ENCODE data around the gene LPCAT2.
"Not testable (repeated sequence)": the region's sequence is repeated elsewhere in the genome, so short reads cannot be mapped to it uniquely, and the experiment has no call there.

Gene LPCAT2

GRCh38 chr16:55605754-55606336 is 97.0 kb downstream of the LPCAT2 start:
- DNase-seq (ENCODE audit: low spot score) = no peak

- DNase-seq (ENCODE audit: low spot score) = no peak
Measured at GRCh38 chr16:55613613-55614335, 104.9 kb downstream of the LPCAT2 start.

DNA sequence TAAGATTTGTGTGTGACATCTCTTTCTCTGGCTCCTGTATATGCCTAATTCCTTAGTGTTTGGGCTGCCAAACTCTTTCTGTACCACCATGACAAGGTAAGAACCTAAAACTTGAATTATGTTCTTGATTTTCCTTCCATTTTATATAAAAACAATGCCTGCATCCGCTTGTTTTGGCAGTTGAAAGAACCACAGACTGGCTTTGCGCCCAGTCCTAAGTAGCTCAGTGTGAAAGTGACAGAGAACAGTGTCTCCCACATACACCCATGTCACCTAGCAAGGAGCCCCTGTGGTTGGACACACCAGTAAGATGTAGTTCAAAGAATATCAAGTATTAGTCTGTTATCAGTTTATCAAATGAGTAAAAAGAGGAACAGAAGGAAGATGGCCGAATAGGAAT is 106.2 kb downstream of the LPCAT2 start:
- DNase-seq (ENCODE audit: low spot score) = no peak

GRCh38 chr16:55615670-55616069 is 106.8 kb downstream of the LPCAT2 start:
- DNase-seq (ENCODE audit: low spot score) = not testable (repeated sequence)

DNA sequence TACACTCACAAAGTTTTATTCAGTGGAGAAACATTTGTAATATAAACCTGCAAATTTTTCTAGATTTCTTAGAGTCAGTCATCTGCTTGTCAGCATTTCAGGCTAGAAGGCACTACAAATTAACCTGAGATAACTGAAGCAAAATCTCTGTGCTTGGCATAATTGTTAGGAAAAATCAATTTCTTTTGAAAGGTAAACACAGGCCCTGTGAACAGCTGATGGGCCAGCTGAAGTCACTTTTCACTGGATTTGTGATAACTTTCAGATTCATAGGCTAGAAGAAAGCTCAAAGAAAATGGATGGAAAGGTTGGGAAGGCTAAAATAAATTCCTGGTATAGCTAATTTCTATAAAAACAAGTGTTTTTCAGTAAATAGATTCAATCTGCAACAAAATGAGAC is 112.9 kb downstream of the LPCAT2 start:
- no peak for DNase-seq (ENCODE audit: low spot score)

- no peak for DNase-seq (ENCODE audit: low spot score)
Measured at GRCh38 chr16:55622272-55622671, 113.4 kb downstream of the LPCAT2 start.

DNA sequence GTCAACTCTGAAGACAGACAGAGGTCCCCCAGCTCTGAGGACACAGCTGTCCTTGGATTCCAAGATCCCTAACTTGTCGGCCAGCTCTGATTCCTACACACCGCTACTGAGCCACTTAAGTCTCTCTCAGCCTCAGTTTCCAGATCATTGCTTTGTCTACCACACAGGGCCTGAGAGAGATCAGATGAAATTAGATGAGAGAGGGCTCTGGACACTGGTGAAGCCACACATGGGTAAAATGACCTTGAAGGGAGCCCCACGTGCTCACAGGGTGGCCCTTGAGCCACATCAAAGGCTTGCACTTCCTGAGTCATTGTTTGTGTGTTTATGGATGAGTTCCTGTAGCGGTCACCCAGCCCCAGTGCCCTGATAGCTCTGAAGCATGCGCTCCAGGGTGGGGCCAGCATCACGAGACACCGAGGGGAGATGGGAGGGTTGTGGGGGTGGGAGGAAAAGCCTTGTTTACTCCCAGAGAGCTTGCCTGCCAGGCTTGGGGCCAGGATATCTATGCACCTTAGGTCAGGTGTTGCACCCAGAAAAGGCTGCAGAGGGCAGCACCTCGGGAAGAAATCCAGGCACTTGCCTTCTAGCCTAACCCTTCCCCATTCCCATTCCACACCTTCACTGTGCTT is 114.2 kb downstream of the LPCAT2 start:
- DNase-seq (ENCODE audit: low spot score) = no peak

GRCh38 chr16:55623640-55624039 is 114.8 kb downstream of the LPCAT2 start:
- no peak for DNase-seq (ENCODE audit: low spot score)

- no peak for DNase-seq (ENCODE audit: low spot score)
Measured at GRCh38 chr16:55624696-55625095, 115.8 kb downstream of the LPCAT2 start.

DNA sequence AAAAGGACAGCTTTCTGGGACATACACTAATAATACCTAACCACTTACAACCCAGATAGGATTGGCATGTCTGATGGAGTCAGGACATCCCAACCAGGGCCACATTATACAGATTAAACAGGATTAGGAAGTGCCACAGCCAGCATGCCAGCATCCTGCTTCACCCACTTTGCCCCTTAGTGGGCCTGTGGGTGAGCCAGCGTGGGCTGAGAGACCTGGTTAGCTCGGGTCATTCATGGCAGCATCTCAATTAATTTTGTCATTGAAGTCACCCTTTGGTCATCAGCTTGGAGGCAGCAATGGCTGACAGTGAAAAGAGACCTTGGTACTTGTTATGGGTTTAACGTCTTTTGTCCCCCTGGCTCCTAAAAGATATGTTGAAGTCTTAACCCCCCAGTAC is 117.0 kb downstream of the LPCAT2 start:
- no peak for DNase-seq (ENCODE audit: low spot score)

GRCh38 chr16:55628306-55628968 is 119.6 kb downstream of the LPCAT2 start:
- DNase-seq (ENCODE audit: low spot score) = no peak

GRCh38 chr16:55630774-55631173 is 121.9 kb downstream of the LPCAT2 start:
- DNase-seq (ENCODE audit: low spot score) = no peak

DNA sequence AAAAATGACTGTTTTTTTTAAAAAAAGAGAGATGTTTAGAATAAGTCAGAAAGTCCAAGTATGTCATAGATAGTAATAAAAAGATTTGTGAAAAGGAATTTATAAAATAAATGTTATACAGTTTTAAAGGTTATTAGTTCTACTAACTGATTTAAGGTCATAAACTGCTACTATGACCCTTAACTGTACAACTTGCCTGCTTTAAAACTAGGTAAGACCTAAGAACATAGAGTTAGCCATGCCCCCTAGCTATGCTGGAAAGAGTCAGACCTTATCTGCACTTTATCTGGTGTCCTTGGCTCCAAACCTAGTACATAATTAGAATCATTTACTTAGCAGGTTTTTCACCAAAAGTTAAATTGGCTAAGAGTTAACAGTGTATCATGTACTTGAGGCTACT is 123.4 kb downstream of the LPCAT2 start:
- DNase-seq (ENCODE audit: low spot score) = no peak

GRCh38 chr16:55634193-55634592 is 125.3 kb downstream of the LPCAT2 start:
- no peak for DNase-seq (ENCODE audit: low spot score)

Data from Ammon's horn (tissue), 1 donor.